Measurements from ENCODE around the gene PDZD7. TPM values are rescaled to one million over a fixed set of nuclear protein-coding genes. Genes with fewer than 3 reads are reported as not detected.

The PDZD7 gene
- total and polyA plus RNA-seq, 4 experiments from 2014 or later: 0.20 to 1.8 (median 0.70) TPM

- peaks cover 13% of the 10 kb centered on the region for H3K4me1 ChIP-seq (ENCODE audit: insufficient read depth, low read length)
- Mint-ChIP-seq H3K9me3 (no peaks in the 10 kb centered on the region), H3K4me3 (no peak overlapping the region), H3K4me1 (peaks cover 0 to 11% (median 3%) of the 10 kb centered on the region in 4 donors), H3K27ac (no peak overlapping the region), H3K27me3 (peaks cover 28 to 47% of the 10 kb centered on the region in 2 donors), H3K36me3 (peaks cover 0 to 2% of the 10 kb centered on the region in 2 donors)
- no peak for DNase-seq
- POLR2A ChIA-PET (ENCODE audit: partially characterized antibody): no interaction called here
- intact Hi-C loops (cut with micrococcal nuclease): no loop called here
- no peak overlapping the region for H3K4me3 ChIP-seq (ENCODE audit: low read length in 2 of 2)
- H3K27ac ChIP-seq (ENCODE audit: low read depth, low read length): no peak overlapping the region
- H3K36me3 ChIP-seq (ENCODE audit: insufficient read depth, low read length): no peaks in the 10 kb centered on the region
- H3K9me3 ChIP-seq (ENCODE audit: control insufficient read depth in 1 of 2, low read length in 2 of 2): no peaks in the 10 kb centered on the region
- H3K27me3 ChIP-seq (ENCODE audit: insufficient read depth, low read length): peaks cover 23% of the 10 kb centered on the region
- CTCF ChIA-PET (ENCODE audit: partially characterized antibody): interaction anchor here (1.0 to 18.0 kb wide), 3 partner anchors 23 to 70 kb away, joined by 4 to 645 read pairs (median 6); partner anchors contain the start of gene KAZALD1
These were observed 40.4 kb upstream of the PDZD7 start for GRCh38 chr10:101071267-101071884.

- Mint-ChIP-seq H3K4me1 (peaks cover 2 to 21% (median 7%) of the 10 kb centered on the region in 4 donors), H3K4me3 (no peak overlapping the region), H3K27ac (no peak overlapping the region), H3K36me3 (peaks cover 0 to 2% of the 10 kb centered on the region in 2 donors), H3K9me3 (no peaks in the 10 kb centered on the region), H3K27me3 (peaks cover 27 to 49% of the 10 kb centered on the region in 2 donors)
- ChIA-PET CTCF (ENCODE audit: partially characterized antibody) (interaction anchor here (1.0 to 18.0 kb wide), 4 partner anchors 21 to 92 kb away, joined by 3 to 645 read pairs (median 4); partner anchors contain the start of gene KAZALD1), POLR2A (ENCODE audit: partially characterized antibody) (interaction anchor here (1.4 kb wide), 1 partner anchor 10 kb away, joined by 3 read pairs; no protein-coding TSS in a partner anchor)
- Histone ChIP-seq H3K9me3 (ENCODE audit: control insufficient read depth in 1 of 2, low read length in 2 of 2) (no peaks in the 10 kb centered on the region), H3K36me3 (ENCODE audit: insufficient read depth, low read length) (no peaks in the 10 kb centered on the region), H3K27me3 (ENCODE audit: insufficient read depth, low read length) (peaks cover 26% of the 10 kb centered on the region), H3K27ac (ENCODE audit: low read depth, low read length) (no peak overlapping the region), H3K4me3 (ENCODE audit: low read length in 2 of 2) (no peak overlapping the region), H3K4me1 (ENCODE audit: insufficient read depth, low read length) (peaks cover 19% of the 10 kb centered on the region)
- DNase-seq: no peak
- intact Hi-C loops (cut with micrococcal nuclease): no loop called here
These were observed 39.2 kb upstream of the PDZD7 start for GRCh38 chr10:101070098-101070497.

DNA sequence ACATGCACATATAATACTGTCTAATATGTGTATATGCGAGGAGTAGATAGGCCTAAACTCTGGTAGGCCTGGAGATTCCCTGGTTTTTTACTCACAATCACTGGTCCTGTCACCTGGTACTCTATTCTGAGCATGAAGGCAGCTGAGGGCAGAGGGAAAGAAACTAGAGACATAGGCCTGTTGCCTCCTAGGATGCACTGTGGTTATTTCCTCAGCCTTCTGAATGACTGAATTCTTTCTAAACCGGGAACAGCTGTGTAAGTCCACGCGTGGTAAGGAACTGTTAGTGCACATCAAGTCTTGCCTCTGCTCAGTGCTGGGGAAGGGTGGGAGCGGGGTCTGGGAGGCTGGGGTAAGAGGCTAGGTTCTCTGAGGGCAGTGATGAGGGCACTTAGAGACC is 38.5 kb upstream of the PDZD7 start:
- Mint-ChIP-seq H3K9me3 (no peaks in the 10 kb centered on the region), H3K4me3 (no peak overlapping the region), H3K27ac (no peak overlapping the region), H3K36me3 (peaks cover 0 to 2% of the 10 kb centered on the region in 2 donors), H3K27me3 (peaks cover 32 to 54% of the 10 kb centered on the region in 2 donors), H3K4me1 (peaks cover 2 to 21% (median 7%) of the 10 kb centered on the region in 4 donors)
- Histone ChIP-seq H3K27ac (ENCODE audit: low read depth, low read length) (no peak overlapping the region), H3K9me3 (ENCODE audit: control insufficient read depth in 1 of 2, low read length in 2 of 2) (no peaks in the 10 kb centered on the region), H3K36me3 (ENCODE audit: insufficient read depth, low read length) (no peaks in the 10 kb centered on the region), H3K27me3 (ENCODE audit: insufficient read depth, low read length) (peaks cover 32% of the 10 kb centered on the region), H3K4me3 (ENCODE audit: low read length in 2 of 2) (no peak overlapping the region), H3K4me1 (ENCODE audit: insufficient read depth, low read length) (peaks cover 19% of the 10 kb centered on the region)
- DNase-seq: no peak
- ChIA-PET CTCF (ENCODE audit: partially characterized antibody) (interaction anchor here (0.9 to 18.0 kb wide), 6 partner anchors 15 to 92 kb away, joined by 3 to 645 read pairs (median 4); partner anchors contain the start of gene KAZALD1), POLR2A (ENCODE audit: partially characterized antibody) (interaction anchor here (1.4 kb wide), 1 partner anchor 9 kb away, joined by 3 read pairs; no protein-coding TSS in a partner anchor)
- intact Hi-C loops (cut with micrococcal nuclease): loop anchor here (5.0 to 10.0 kb wide), 2 partner anchors 53 to 285 kb away; partner anchors contain the start of gene BTRC

- Mint-ChIP-seq H3K36me3 (peaks cover 0 to 2% of the 10 kb centered on the region in 2 donors), H3K4me3 (peak overlapping the region; percentile 90 to 97 (median 92)), H3K27ac (peak overlapping the region in 3 of 7 donors; percentile 4 to 75 (median 24)), H3K9me3 (no peaks in the 10 kb centered on the region), H3K27me3 (peaks cover 23 to 44% of the 10 kb centered on the region in 2 donors), H3K4me1 (peaks cover 4 to 32% (median 10%) of the 10 kb centered on the region in 4 donors)
- Histone ChIP-seq H3K4me3 (ENCODE audit: low read length in 2 of 2) (peak overlapping the region; percentile 52 to 76), H3K4me1 (ENCODE audit: insufficient read depth, low read length) (peaks cover 28% of the 10 kb centered on the region), H3K9me3 (ENCODE audit: control insufficient read depth in 1 of 2, low read length in 2 of 2) (no peaks in the 10 kb centered on the region), H3K27ac (ENCODE audit: low read depth, low read length) (no peak overlapping the region), H3K36me3 (ENCODE audit: insufficient read depth, low read length) (no peaks in the 10 kb centered on the region), H3K27me3 (ENCODE audit: insufficient read depth, low read length) (peaks cover 45% of the 10 kb centered on the region)
- peak; percentile 68 to 78 (median 72) for DNase-seq
- CTCF ChIA-PET (ENCODE audit: partially characterized antibody): interaction anchor here (0.9 to 18.0 kb wide), 8 partner anchors 8 to 155 kb away, joined by 3 to 645 read pairs (median 4); partner anchors contain the start of genes KAZALD1 and SLF2
- intact Hi-C loops (cut with micrococcal nuclease): loop anchor here (1.0 to 10.0 kb wide), 5 partner anchors 7 to 287 kb away; partner anchors contain the start of gene BTRC
- POLR2A ChIA-PET (ENCODE audit: partially characterized antibody): interaction anchor here (1.3 to 2.7 kb wide), 4 partner anchors 9 to 36 kb away, joined by 5 to 11 read pairs (median 8); partner anchors contain the start of genes PDZD7 and SFXN3
These were observed 36.6 kb upstream of the PDZD7 start for GRCh38 chr10:101067356-101068083.

GRCh38 chr10:101066896-101067355 is 36.0 kb upstream of the PDZD7 start:
- peak overlapping the region; percentile 52 to 76 for H3K4me3 ChIP-seq (ENCODE audit: low read length in 2 of 2)
- Mint-ChIP-seq H3K9me3 (no peaks in the 10 kb centered on the region), H3K36me3 (peaks cover 0 to 2% of the 10 kb centered on the region in 2 donors), H3K27me3 (peaks cover 21 to 38% of the 10 kb centered on the region in 2 donors), H3K4me1 (peaks cover 7 to 38% (median 15%) of the 10 kb centered on the region in 4 donors), H3K4me3 (peak overlapping the region; percentile 90 to 97 (median 92)), H3K27ac (no peak overlapping the region)
- H3K27ac ChIP-seq (ENCODE audit: low read depth, low read length): no peak overlapping the region
- ChIA-PET POLR2A (ENCODE audit: partially characterized antibody) (interaction anchor here (1.3 to 2.8 kb wide), 5 partner anchors 9 to 36 kb away, joined by 5 to 14 read pairs (median 10); partner anchors contain the start of genes PDZD7 and SFXN3), CTCF (ENCODE audit: partially characterized antibody) (interaction anchor here (0.9 to 18.0 kb wide), 8 partner anchors 9 to 154 kb away, joined by 3 to 645 read pairs (median 4); partner anchors contain the start of genes KAZALD1, PDZD7, SFXN3 and SLF2)
- intact Hi-C loops (cut with micrococcal nuclease): loop anchor here (5.0 to 10.0 kb wide), 2 partner anchors 55 to 288 kb away; partner anchors contain the start of gene BTRC
- peaks cover 45% of the 10 kb centered on the region for H3K27me3 ChIP-seq (ENCODE audit: insufficient read depth, low read length)
- H3K9me3 ChIP-seq (ENCODE audit: control insufficient read depth in 1 of 2, low read length in 2 of 2): no peaks in the 10 kb centered on the region
- DNase-seq: no peak
- H3K36me3 ChIP-seq (ENCODE audit: insufficient read depth, low read length): no peaks in the 10 kb centered on the region
- peaks cover 34% of the 10 kb centered on the region for H3K4me1 ChIP-seq (ENCODE audit: insufficient read depth, low read length)

DNA sequence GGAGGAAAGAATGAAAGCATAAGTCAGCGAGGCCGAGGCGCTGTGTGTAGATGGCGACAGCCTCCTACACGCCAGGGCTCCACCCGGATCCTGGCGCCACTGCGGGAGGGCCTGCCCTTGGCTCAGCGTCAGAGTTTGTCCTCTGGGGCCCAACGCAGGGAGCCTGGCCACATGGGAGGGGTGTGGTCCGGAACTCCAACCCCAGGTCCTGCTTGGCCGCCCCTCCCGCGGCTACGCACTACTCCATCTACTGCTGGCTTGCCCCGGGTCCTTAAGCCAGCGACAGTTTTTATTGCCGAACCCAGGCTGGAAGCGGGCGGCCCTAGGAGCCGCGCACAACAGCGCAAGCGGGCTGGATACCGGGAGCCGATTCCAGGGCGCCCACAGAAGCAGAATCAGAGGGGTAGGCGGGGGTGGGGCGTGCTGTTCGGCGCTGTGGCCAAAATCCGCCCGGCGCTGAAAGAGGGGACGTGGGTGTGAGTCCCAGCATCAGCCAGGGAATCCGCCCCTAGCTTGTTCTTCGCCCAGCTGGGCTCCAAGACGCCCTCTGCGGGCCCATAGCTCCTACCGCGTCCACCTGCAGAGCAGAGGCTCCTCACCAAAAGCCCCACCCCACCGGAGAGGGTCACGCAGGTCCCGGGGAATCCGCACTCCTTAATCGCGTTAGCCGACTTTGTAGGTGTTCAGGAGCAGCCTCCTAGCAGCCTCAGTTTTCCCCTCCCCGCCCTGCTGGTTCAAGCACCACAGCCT is 35.4 kb upstream of the PDZD7 start:
- DNase-seq: peak; percentile 34 to 53 (median 41)
- Histone ChIP-seq H3K4me1 (ENCODE audit: insufficient read depth, low read length) (peaks cover 40% of the 10 kb centered on the region), H3K4me3 (ENCODE audit: low read length in 2 of 2) (peak overlapping the region in 1 of 2 donors; percentile 34), H3K27me3 (ENCODE audit: insufficient read depth, low read length) (peaks cover 45% of the 10 kb centered on the region), H3K27ac (ENCODE audit: low read depth, low read length) (no peak overlapping the region), H3K36me3 (ENCODE audit: insufficient read depth, low read length) (no peaks in the 10 kb centered on the region), H3K9me3 (ENCODE audit: control insufficient read depth in 1 of 2, low read length in 2 of 2) (no peaks in the 10 kb centered on the region)
- Mint-ChIP-seq H3K9me3 (no peaks in the 10 kb centered on the region), H3K27me3 (peaks cover 21 to 35% of the 10 kb centered on the region in 2 donors), H3K4me3 (peak overlapping the region; percentile 54 to 78 (median 66)), H3K27ac (no peak overlapping the region), H3K36me3 (peaks cover 0 to 2% of the 10 kb centered on the region in 2 donors), H3K4me1 (peaks cover 9 to 43% (median 20%) of the 10 kb centered on the region in 4 donors)
- POLR2A ChIA-PET (ENCODE audit: partially characterized antibody): interaction anchor here (2.1 to 2.8 kb wide), 3 partner anchors 15 to 35 kb away, joined by 10 to 14 read pairs (median 11); partner anchors contain the start of genes PDZD7 and SFXN3
- intact Hi-C loops (cut with micrococcal nuclease): loop anchor here (5.0 to 10.0 kb wide), 2 partner anchors 56 to 288 kb away; partner anchors contain the start of gene BTRC
- CTCF ChIA-PET (ENCODE audit: partially characterized antibody): interaction anchor here (1.0 to 18.0 kb wide), 5 partner anchors 10 to 76 kb away, joined by 3 to 645 read pairs (median 12); partner anchors contain the start of genes KAZALD1, PDZD7 and SFXN3
